Keratinocyte (primary cell): ENCODE data around the gene SIN3B.

Experiments used
- EZH2 ChIP-seq: IDR thresholded peaks from one replicate; pipeline ENCODE4 v1.6.1; 2012; ENCODE audit warnings: inconsistent platforms, mild to moderate bottlenecking, low read length, moderate library complexity
- TF ChIP-seq, protein P1 (sequence below), 3 experiments: IDR thresholded peaks in 1 of 3; conservative IDR thresholded peaks in 1 of 3; optimal IDR thresholded peaks in 1 of 3; 2 replicates in 2 of 3; 3 replicates in 1 of 3; pipeline versions ENCODE3 to v1.5.1; 2011; ENCODE audit warnings: low read length in 3 of 3, mild to moderate bottlenecking in 3 of 3, moderate library complexity in 2 of 3, control low read depth in 1 of 3, inconsistent platforms in 1 of 3; ENCODE audit not compliant: insufficient read depth in 2 of 3; ENCODE audit errors: extremely low read depth in 1 of 3

DNA sequence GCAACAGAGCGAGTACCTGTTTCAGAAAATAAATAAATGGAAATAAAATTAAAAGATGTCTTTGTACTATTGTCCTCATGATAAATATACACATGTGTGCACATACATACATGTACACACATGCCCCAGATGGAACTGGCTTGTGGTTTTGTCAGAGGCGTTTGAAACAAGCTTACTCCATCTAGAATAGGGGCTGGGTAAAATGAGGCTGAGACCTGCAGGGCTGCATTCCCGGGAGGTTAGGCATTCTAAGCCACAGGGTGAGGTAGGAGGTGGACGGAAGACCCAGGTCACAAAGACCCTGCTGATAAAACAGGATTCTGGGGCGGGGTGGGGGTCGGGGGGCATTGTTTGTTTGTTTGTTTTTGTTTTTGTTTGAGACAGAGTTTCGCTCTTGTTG lies 8.1 kb upstream of the SIN3B start:
- TF ChIP-seq, protein P1, sequence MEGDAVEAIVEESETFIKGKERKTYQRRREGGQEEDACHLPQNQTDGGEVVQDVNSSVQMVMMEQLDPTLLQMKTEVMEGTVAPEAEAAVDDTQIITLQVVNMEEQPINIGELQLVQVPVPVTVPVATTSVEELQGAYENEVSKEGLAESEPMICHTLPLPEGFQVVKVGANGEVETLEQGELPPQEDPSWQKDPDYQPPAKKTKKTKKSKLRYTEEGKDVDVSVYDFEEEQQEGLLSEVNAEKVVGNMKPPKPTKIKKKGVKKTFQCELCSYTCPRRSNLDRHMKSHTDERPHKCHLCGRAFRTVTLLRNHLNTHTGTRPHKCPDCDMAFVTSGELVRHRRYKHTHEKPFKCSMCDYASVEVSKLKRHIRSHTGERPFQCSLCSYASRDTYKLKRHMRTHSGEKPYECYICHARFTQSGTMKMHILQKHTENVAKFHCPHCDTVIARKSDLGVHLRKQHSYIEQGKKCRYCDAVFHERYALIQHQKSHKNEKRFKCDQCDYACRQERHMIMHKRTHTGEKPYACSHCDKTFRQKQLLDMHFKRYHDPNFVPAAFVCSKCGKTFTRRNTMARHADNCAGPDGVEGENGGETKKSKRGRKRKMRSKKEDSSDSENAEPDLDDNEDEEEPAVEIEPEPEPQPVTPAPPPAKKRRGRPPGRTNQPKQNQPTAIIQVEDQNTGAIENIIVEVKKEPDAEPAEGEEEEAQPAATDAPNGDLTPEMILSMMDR (optimal IDR thresholded peaks at IDR 0.05 in 1 of 3, IDR thresholded peaks at IDR 0.05 in 1 of 3, conservative IDR thresholded peaks at IDR 0.05 in 1 of 3; ENCODE audit: extremely low read depth in 1 of 3, insufficient read depth in 2 of 3, low read length in 3 of 3) = no peak
- no peak for TF ChIP-seq EZH2
